ENCODE results near the gene CCDC134. TPM values are rescaled to one million over a fixed set of nuclear protein-coding genes. Genes with fewer than 3 reads are reported as not detected.

CCDC134 gene
- total and polyA plus RNA-seq, 9 of the 15 experiments (the other 6 are each of a cell fraction or from before 2014, with no cell fraction given), result 0.56 to 11.9 (median 5.3) TPM

GRCh38 chr22:41813726-41814410, 13.4 kb downstream of the CCDC134 start:
- Histone ChIP-seq H3K4me3 (no peak overlapping the region), H2AFZ (ENCODE audit: low read depth, low read length) (no peak overlapping the region), H3K36me3 (ENCODE audit: control insufficient read depth, insufficient read depth, low read length) (peaks cover 53% of the 10 kb centered on the region; the same call in 2 of the 3 replicates), H3K4me1 (replicated peaks in 1 of 2; ENCODE audit: control insufficient read depth in 2 of 2, insufficient read depth in 2 of 2, low read length in 2 of 2) (no peaks in the 10 kb centered on the region; a peak in 2 of 5 replicates), H3K9me1 (ENCODE audit: control insufficient read depth, insufficient read depth, low read length) (peaks cover 5% of the 10 kb centered on the region), H3K27ac (ENCODE audit: extremely low read depth, low read depth, low read length) (no peak overlapping the region), H3K4me2 (ENCODE audit: insufficient read depth, low read length) (no peak overlapping the region), H3K27me3 (ENCODE audit: control insufficient read depth in 2 of 2, insufficient read depth in 2 of 2, low read length in 2 of 2) (no peaks in the 10 kb centered on the region), H3K9me3 (replicated peaks; ENCODE audit: control insufficient read depth, insufficient read depth, low read depth, low read length) (no peaks in the 10 kb centered on the region), H3K79me2 (ENCODE audit: control insufficient read depth, insufficient read depth, low read length) (0 out of 3 replicates have a peak, but pooled peaks cover 2% of the 10 kb centered on the region), H3K9ac (ENCODE audit: insufficient read depth in 1 of 2, low read depth in 2 of 2, low read length in 2 of 2) (no peak overlapping the region), H4K20me1 (replicated peaks; ENCODE audit: control insufficient read depth, insufficient read depth, low read length) (no peaks in the 10 kb centered on the region)
- intact Hi-C loops (cut with micrococcal nuclease), result no loop called here
- CTCF ChIA-PET (ENCODE audit: low intra/inter-chr PET ratio), result no interaction called here
- 93% methylated on average over 5 of the region's 9 CpGs for WGBS (ENCODE audit: insufficient coverage, low coverage, missing lambda C conversion rate)
- in situ Hi-C loops (cut with MboI), result no loop called here
- POLR2A ChIA-PET, result interaction anchor here (1.5 kb wide), 1 partner anchor 14 kb away, joined by 4 read pairs; the partner anchor contains the start of gene CCDC134
- no peak for TF ChIP-seq POLR2G (IDR thresholded peaks at IDR 0.05; ENCODE audit: low read depth, low read length)
- no peak for TF ChIP-seq ZNF124 (CRISPR knock-in tag; IDR thresholded peaks at IDR 0.05)
- no peak for TF ChIP-seq CLOCK (CRISPR knock-in tag; IDR thresholded peaks at IDR 0.05; ENCODE audit: borderline replicate concordance)
- DNase-seq (ENCODE audit: extremely low read depth in 1 of 4, low spot score in 3 of 4) (no peak), ATAC-seq (no peak), FAIRE-seq (no peak)
- BruUV-seq (replicated peaks), result no TSS peak

All from K562 (cell line).